ENCODE results near the gene SPATS2L.

SPATS2L gene

DNA sequence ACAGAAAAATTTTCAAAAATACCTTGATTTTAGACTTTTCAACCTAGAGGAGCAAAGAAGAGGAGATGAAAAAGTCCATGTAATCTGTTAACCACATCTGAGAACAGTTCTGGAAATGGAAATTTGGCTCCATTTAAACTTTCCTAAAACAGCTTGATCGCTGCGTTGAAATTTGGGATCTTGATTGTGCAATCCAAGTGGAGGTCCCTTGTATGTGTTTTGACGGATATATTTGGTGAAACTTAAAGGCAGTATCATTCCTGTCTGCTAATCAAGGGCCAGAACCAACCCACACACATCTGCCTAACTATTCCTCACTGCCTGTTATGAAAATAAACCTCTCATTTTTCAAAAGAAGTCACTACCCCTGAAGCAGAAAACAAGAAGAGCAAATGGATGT, 46.6 kb downstream of the SPATS2L start:
- DNase-seq, result no peak

GRCh38 chr2:200353874-200354273, 47.4 kb downstream of the SPATS2L start:
- no peak for DNase-seq

DNA sequence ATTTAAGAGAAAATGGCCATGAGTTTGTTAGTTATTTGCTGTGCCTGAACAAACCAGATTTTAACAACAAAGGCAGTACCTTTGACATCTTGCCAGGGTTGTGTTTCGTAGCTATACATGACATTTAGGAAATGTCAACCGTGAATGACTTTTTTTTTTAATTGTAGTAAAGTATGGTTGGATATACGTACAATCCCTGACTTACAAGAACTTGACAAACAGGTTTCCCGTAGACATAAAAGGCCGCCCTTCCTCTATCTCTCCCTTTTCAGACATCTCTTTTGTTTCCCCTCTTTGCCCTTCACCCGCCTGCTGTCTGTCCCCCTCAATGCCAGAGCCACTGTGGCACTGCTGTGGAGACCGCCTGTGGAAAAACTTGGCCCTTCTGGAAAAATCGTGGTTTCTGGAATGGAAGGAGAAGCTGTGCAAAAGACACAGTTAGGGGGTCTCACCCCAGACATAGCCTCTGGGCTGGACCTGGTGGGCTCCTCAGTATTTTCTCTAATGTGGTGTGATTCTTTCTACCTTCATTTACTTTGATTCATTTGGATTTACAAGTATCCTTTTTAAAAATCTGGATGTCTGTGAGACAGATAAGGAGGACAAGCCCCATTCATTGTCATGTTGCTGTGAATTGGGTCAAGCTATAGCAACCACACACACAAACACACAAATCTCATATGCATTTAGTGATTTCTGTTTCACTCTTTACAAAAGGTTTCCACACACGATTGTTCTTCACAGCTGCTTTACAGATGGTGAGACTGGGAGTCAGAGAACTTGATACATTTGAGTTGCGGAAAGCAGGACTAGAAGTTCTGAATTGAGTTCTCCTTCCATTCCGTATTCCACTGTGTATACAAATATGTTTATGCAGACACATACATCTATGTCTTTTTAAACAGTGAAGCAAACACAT, 48.6 kb downstream of the SPATS2L start:
- peak; percentile 53 for DNase-seq

DNA sequence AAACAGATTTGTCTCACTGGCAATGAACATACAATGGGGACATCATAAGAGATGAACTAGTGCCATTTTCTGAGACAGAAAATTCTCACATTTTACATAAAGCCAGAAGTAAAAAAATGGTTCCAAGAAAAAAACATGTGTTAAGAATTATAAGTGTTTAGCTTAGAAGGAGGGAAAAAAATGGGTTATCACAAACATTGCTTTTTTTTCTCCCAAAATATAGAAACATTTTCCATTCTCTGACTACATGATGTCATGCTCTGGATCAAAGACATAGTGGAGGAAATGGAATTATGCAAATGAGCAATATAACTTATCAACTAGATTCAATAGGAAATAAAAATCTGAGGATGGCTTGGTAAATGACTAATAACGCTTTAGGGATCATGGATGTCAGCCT, 49.8 kb downstream of the SPATS2L start:
- no peak for DNase-seq

DNA sequence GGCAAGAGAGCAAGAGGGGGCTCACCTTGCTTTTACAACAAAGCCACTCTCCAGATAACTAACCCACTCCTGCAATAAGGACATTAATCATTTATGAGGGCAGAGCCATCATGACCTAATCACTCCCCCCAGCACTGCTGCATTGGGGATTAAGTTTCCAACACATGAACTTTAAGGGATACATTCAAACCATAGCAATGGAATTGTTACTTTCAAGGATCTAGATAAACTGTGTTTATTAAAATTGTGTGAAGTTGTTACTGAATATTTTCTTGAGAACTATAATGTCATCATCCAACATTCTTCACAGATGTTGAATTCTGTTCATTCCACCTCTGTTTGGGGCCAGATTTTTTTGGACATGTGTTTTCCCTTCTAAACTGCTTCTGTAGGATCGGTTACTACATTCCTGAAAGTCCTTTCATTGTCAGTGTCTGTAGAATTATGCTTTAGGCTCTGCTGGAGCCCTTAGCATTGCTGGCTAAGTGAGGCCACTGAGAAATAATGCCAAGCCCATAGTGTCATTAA, 50.4 kb downstream of the SPATS2L start:
- no peak for DNase-seq

GRCh38 chr2:200357845-200358244, 51.4 kb downstream of the SPATS2L start:
- DNase-seq, result no peak

DNA sequence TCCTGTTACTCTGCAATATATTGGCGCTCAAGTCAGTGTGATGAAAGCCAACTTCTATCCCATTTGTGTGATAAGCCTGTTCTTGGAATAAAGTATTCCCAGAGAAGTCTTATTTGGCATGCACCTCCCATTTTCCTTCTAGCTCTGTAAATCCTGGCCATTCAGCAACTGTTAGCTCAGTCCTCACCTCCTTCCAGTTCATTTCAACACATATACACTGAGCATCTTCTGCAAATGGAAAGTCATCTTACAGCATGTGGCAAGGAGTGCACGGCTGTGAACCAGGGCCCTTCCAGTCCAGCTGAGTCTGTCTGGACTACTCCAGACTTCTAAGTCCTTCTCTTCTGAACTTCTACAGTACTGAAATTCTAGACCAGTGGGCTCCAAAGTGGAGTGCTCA, 53.1 kb downstream of the SPATS2L start:
- DNase-seq, result no peak

- DNase-seq, result no peak
These were observed 53.9 kb downstream of the SPATS2L start for GRCh38 chr2:200360364-200360763.

DNA sequence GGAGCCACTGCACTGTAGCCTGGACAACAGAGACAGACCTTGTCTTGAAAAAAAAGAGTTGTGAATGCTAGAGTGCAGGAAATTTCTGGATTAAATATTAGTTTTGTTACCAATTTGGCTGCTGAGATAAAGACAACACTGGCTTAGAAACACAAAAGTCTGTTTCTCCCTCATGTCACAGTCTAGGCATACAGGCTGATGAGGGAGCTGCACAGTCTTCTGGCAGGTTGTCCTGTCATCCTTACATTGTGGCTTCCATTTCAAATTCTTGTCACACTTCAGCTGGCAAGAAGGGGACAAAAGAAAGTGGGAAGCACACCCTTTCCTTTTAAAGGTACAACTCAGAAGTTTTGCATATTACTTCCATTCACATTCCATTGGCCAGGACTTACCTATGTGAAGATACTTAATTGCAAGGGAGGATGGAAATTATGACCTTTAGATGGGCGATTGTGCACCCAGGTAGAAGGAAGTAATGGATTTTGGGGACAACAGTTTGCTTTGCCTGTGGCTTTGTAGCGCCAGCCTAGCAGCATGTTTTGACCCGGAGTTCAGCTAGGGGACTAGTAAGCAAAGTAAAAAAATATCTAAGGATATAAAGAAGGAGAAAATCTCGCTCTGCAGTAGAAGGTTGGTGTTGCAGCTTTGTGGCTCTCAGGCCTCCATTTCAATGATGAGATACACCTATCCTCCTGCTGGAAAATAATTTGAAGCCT, 55.9 kb downstream of the SPATS2L start:
- DNase-seq, result no peak

- DNase-seq, result no peak
These were observed 56.8 kb downstream of the SPATS2L start for GRCh38 chr2:200363279-200363678.

- no peak for DNase-seq
These were observed 57.6 kb downstream of the SPATS2L start for GRCh38 chr2:200364142-200364541.

DNA sequence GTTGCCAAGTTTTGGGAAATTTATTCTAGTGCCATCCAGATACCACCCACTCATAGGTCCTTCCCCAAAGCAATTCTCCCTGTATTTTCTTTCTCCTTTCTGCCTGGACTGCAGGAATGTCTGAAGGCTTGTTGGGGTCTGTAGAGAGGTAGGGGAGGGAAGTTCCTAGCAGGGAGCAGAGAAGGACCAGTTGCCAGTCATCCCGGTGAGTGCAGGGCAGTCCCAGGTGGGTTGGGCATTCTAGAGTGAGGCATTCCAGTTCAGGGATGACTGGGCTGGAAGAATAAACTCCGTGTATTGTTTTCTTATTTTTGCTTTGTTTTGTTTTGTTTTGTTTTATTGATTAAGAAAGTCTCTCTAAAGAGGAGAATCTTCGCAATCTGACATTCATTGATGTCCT, 58.1 kb downstream of the SPATS2L start:
- DNase-seq, result no peak

DNA sequence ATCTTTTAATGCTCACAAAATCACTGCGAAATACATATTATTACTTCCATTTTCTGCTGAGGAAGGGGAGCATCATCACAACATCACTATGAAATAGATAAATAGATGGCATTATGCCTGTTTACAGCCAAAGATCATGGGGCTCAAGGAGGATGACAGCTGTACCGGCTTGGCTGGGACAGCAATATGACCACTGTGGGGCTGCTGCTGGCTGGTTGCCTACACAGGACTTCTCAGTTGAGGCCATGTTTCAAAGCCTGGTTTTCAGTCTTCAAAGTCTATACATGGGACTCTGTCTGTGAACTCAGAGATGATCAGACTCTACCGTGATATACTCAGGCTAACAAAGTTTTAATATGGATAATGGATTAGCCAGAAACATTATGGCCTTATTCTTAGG, 58.7 kb downstream of the SPATS2L start:
- DNase-seq, result no peak

DNA sequence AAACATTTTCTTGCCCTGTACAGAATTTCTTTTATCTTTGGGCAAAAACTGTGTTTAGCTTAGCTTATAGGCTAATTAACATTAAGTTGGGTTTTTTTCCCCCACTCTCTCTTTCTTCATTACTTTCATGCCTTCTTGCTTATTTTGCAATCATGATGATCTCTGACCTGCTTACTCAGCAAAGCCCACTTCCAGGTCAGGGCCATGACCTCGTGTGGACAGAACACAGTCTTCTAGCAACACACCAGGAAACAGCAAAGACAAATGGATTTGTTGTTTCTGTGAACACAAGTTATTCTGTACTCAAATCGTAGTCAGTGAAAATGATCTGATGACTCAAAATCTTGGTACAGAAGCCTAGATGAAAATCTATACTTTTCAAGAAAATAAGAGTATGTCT, 60.7 kb downstream of the SPATS2L start:
- DNase-seq, result no peak

DNA sequence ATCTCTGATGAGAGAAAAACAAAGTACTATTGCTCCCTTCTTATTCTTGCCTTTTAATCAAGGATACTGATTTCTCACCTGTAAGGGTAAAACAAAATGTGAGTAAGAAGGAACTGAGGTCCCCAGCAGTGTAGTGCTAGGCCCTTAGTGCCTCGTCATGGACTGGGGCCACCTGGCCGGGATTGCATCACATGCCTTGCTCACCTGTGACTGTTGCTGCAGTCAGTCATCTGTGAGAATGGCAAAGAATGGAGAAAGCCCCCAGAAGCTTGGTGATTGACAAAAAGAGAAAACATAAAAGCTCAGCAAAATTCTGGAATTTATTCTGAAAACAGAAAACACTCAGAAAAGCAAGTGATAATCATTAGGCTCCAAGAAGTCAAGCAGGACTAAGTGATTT, 63.4 kb downstream of the SPATS2L start:
- no peak for DNase-seq

GRCh38 chr2:200373231-200373630, 66.7 kb downstream of the SPATS2L start:
- no peak for DNase-seq

- DNase-seq, result no peak
These were observed 67.5 kb downstream of the SPATS2L start for GRCh38 chr2:200373973-200374416.

DNA sequence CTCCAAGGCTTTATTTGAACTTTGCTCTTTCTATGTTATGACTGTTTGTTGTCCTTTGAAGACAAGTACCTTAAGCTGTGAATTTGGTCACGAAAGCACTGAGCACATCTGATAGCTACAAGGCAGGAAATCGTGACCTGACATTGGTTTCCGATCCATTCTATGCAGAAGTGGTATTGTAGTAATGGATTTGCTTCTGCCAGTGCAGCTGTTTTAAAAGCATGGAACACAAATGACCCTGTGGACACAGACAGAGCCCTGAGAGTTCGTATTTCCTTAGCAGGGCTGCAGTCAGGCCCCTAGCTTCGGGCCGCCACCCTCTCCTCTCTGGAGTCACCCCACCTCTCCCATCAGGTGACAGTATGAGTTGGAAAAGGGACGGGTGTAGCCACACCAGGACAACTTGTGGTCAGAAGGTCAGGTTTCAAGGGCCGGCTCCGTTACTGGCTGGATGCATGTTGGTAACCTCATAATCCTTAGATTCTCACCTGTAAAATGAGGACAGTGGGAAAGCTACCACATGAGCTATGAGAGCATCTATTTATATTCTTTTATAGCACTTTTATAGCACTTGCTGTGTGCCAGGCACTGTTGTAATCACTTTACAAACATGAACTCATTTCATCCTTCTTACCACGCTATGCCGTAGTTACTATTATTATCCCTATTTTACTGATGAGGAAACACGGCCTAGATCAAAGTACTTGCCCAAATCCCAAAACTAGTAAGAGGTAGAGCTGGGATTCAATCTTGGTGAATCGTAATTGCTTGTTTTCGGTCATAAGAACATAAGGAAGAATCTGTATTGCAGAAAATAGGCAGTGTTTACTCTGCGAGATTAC, 70.2 kb downstream of the SPATS2L start:
- DNase-seq, result peak; percentile 21

DNA sequence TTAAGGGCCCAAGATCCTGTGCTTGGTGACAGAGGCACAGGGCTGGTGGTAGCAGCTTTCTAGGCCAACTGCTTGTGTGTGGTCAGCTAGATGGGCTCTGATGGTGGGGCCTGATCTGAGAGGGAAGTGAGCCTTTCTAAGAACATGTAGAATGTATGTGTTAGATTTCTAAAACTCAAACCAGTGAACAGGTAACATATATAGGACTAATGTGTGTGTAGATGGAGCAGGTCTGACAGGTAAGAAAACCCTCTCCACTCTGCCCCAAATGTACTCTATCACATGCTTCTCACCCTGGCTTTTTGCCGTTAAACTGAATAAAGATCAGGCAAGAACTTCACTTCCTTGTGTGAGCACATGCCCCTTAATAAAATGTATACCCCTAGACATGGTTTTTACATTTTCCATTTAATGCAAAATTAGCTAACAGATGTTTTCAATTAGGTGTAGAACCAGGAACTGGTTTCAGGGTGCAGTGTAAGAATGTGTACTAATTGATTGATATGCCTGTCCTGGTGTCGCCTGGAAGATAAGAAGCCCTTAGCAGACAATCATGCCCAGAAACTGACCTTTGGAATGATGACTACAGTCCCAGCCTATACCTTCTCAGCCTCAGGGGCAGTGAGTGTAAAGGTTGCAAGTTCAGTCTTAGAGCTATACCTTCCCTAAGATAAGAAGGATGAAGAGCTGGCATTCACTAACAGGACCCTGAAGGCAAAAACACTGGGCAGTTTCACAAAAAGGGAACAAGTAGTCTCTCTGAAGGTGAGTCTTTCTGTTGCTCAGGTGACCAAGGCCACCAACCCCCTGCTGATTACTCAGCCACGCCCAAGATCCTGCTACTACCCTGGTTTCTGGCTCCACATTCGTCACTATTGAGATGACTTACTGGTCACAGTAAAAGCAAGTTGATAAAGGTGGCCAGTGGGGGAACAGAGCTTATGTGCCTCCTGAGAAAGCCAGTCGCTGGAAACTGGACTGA, 71.2 kb downstream of the SPATS2L start:
- DNase-seq, result no peak

- no peak for DNase-seq
These were observed 72.3 kb downstream of the SPATS2L start for GRCh38 chr2:200378652-200379290.

GRCh38 chr2:200379481-200380090, 73.1 kb downstream of the SPATS2L start:
- no peak for DNase-seq

Data from DMS153 (cell line).